OCI-LY1 (cell line): ENCODE results near the gene RAPGEFL1.
"Not testable (repeated sequence)": the region's sequence is repeated elsewhere in the genome, so short reads cannot be mapped to it uniquely, and the experiment has no call there.

Source experiments
- H2AFZ ChIP-seq: fragments of 200-600 bp; sonication (generic), shearing (Covaris generic); 2 replicates; pipeline ENCODE4 v1.6.0; 2014; ENCODE audit warnings: antibody characterized with exemption, mild to moderate bottlenecking, low read length
- H3F3A ChIP-seq: fragments of 200-600 bp; sonication (generic), shearing (Covaris generic); 2 replicates; pipeline ENCODE4 v1.6.0; 2014; ENCODE audit warnings: mild to moderate bottlenecking, antibody characterized with exemption, low read length, moderate library complexity; ENCODE audit not compliant: insufficient read depth
- H3K27ac ChIP-seq: fragments of 200-600 bp; sonication (generic); 2 replicates; pipeline ENCODE4 v1.5.1; 2014; ENCODE audit warnings: low read length, mixed run types, mild to moderate bottlenecking, low read depth; ENCODE audit not compliant: poor library complexity, severe bottlenecking
- H3K27me3 ChIP-seq: fragments of 200-600 bp; sonication (generic); 2 replicates; pipeline ENCODE4 v1.6.0; 2014; ENCODE audit warnings: antibody characterized with exemption, mild to moderate bottlenecking, low read length, moderate library complexity; ENCODE audit not compliant: insufficient read depth
- H3K36me3 ChIP-seq: fragments of 200-600 bp; sonication (generic); 2 replicates; pipeline ENCODE4 v1.6.1; 2014; ENCODE audit warnings: mild to moderate bottlenecking, antibody characterized with exemption, low read length, moderate library complexity, mixed read lengths; ENCODE audit not compliant: insufficient read depth
- H3K4me1 ChIP-seq: fragments of 200-600 bp; sonication (generic); 2 replicates; pipeline ENCODE4 v1.5.1; 2014; ENCODE audit warnings: mild to moderate bottlenecking, low read length, moderate library complexity; ENCODE audit not compliant: insufficient read depth, severe bottlenecking
- H3K4me2 ChIP-seq: fragments of 200-600 bp; sonication (generic), shearing (Covaris generic); 2 replicates; pipeline ENCODE4 v1.6.1; 2014; ENCODE audit warnings: low read length
- H3K4me3 ChIP-seq: fragments of 200-600 bp; sonication (generic); 2 replicates; pipeline ENCODE4 v1.5.1; 2014; ENCODE audit warnings: low read length, low read depth, mild to moderate bottlenecking, mixed read lengths; ENCODE audit not compliant: poor library complexity, severe bottlenecking
- H3K79me2 ChIP-seq: fragments of 200-600 bp; shearing (Covaris generic); 2 replicates; pipeline ENCODE4 v1.6.1; 2016; ENCODE audit warnings: mixed run types, low read length, mixed read lengths; ENCODE audit not compliant: insufficient read depth
- H3K9ac ChIP-seq: fragments of 200-600 bp; sonication (generic), shearing (Covaris generic); 2 replicates; pipeline ENCODE4 v1.6.1; 2014; ENCODE audit warnings: mild to moderate bottlenecking, low read length, mixed read lengths
- H3K9me2 ChIP-seq: fragments of 200-600 bp; sonication (generic), shearing (Covaris generic); 2 replicates; pipeline ENCODE4 v1.6.1; 2014; ENCODE audit warnings: low read depth, mild to moderate bottlenecking, low read length, mixed read lengths
- H3K9me3 ChIP-seq: fragments of 200-600 bp; shearing (Covaris generic); 2 replicates; pipeline ENCODE4 v1.6.1; 2014; ENCODE audit warnings: low read length, mixed read lengths
- H4K20me1 ChIP-seq: fragments of 200-600 bp; sonication (generic), shearing (Covaris generic); 2 replicates; pipeline ENCODE4 v1.6.0; 2016; ENCODE audit warnings: mild to moderate bottlenecking, low read length; ENCODE audit not compliant: insufficient read depth
- CTCF ChIP-seq: fragments of 200-600 bp; sonication (generic), shearing (Covaris generic); IDR thresholded peaks from 2 replicates; pipeline ENCODE4 v1.5.1; 2017; ENCODE audit warnings: mild to moderate bottlenecking, antibody characterized with exemption, low read length, moderate library complexity, mixed read lengths
- EZH2 ChIP-seq: fragments of 200-600 bp; sonication (generic), shearing (Covaris generic); IDR thresholded peaks from 2 replicates; pipeline ENCODE4 v1.8.0; 2017; ENCODE audit warnings: borderline replicate concordance, mixed run types, mild to moderate bottlenecking, antibody characterized with exemption, low read length, moderate library complexity, mixed read lengths

The RAPGEFL1 gene

GRCh38 chr17:40198576-40198975, 21.3 kb downstream of the RAPGEFL1 start:
- Histone ChIP-seq H3K27me3 (no peaks in the 10 kb centered on the region), H3K36me3 (no peaks in the 10 kb centered on the region; the same call in 1 of the 2 replicates), H3K4me2 (no peak overlapping the region), H3K27ac (no peak overlapping the region), H2AFZ (no peak overlapping the region), H4K20me1 (no peaks in the 10 kb centered on the region), H3K9me2 (no peaks in the 10 kb centered on the region), H3K4me3 (no peak overlapping the region), H3K4me1 (no peaks in the 10 kb centered on the region), H3K9me3 (no peaks in the 10 kb centered on the region), H3K79me2 (no peaks in the 10 kb centered on the region), H3F3A (no peaks in the 10 kb centered on the region), H3K9ac (no peak overlapping the region)
- TF ChIP-seq CTCF, result no peak
- no peak for TF ChIP-seq EZH2

- no peak overlapping the region for H3K4me3 ChIP-seq
- no peak overlapping the region for H3K27ac ChIP-seq
- H3K4me1 ChIP-seq, result no peaks in the 10 kb centered on the region
- no peaks in the 10 kb centered on the region for H3K79me2 ChIP-seq
- TF ChIP-seq CTCF (no peak), EZH2 (no peak)
- no peaks in the 10 kb centered on the region for H3K9me2 ChIP-seq
- H3K36me3 ChIP-seq, result no peaks in the 10 kb centered on the region; the same call in 1 of the 2 replicates
- no peaks in the 10 kb centered on the region for H4K20me1 ChIP-seq
- no peak overlapping the region for H2AFZ ChIP-seq
- no peak overlapping the region for H3K9ac ChIP-seq
- no peaks in the 10 kb centered on the region for H3F3A ChIP-seq
- no peaks in the 10 kb centered on the region for H3K9me3 ChIP-seq
- H3K4me2 ChIP-seq, result no peak overlapping the region
- H3K27me3 ChIP-seq, result no peaks in the 10 kb centered on the region
These were observed 25.9 kb downstream of the RAPGEFL1 start for GRCh38 chr17:40203131-40203530.

- not testable (repeated sequence) for H3K27me3 ChIP-seq, H3K9me3 ChIP-seq, H3K79me2 ChIP-seq, H3K36me3 ChIP-seq, H3K4me2 ChIP-seq, H3K9ac ChIP-seq, H3K9me2 ChIP-seq, H3K27ac ChIP-seq, H3F3A ChIP-seq, H4K20me1 ChIP-seq, H3K4me1 ChIP-seq, H3K4me3 ChIP-seq, H2AFZ ChIP-seq
These were observed 28.9 kb downstream of the RAPGEFL1 start for GRCh38 chr17:40206193-40206592.

- H3K27me3 ChIP-seq, result no peaks in the 10 kb centered on the region
- H4K20me1 ChIP-seq, result no peaks in the 10 kb centered on the region
- H3K27ac ChIP-seq, result no peak overlapping the region
- H3K9ac ChIP-seq, result no peak overlapping the region
- no peak overlapping the region for H3K4me2 ChIP-seq
- H3F3A ChIP-seq, result no peaks in the 10 kb centered on the region
- no peak overlapping the region for H3K4me3 ChIP-seq
- no peaks in the 10 kb centered on the region for H3K9me3 ChIP-seq
- H2AFZ ChIP-seq, result no peak overlapping the region
- no peaks in the 10 kb centered on the region for H3K36me3 ChIP-seq
- H3K9me2 ChIP-seq, result no peaks in the 10 kb centered on the region
- H3K4me1 ChIP-seq, result no peaks in the 10 kb centered on the region
- TF ChIP-seq EZH2, result no peak
- TF ChIP-seq CTCF, result no peak
- no peaks in the 10 kb centered on the region for H3K79me2 ChIP-seq
These were observed 32.3 kb downstream of the RAPGEFL1 start for GRCh38 chr17:40209404-40210093.

GRCh38 chr17:40213914-40214313, 36.6 kb downstream of the RAPGEFL1 start:
- H3K79me2 ChIP-seq, H4K20me1 ChIP-seq, H3K27me3 ChIP-seq, H3K9ac ChIP-seq, H3K4me3 ChIP-seq, H3K9me2 ChIP-seq, H3K27ac ChIP-seq, H2AFZ ChIP-seq, H3K9me3 ChIP-seq, H3K36me3 ChIP-seq, H3F3A ChIP-seq, H3K4me2 ChIP-seq: not testable (repeated sequence)
- H3K4me1 ChIP-seq, result peaks cover 11% of the 10 kb centered on the region
